ENCODE results near the gene FAM163B.

FAM163B gene

GRCh38 chr9:133615606-133616188 lies 6.5 kb upstream of the FAM163B start:
- no peak for DNase-seq

DNA sequence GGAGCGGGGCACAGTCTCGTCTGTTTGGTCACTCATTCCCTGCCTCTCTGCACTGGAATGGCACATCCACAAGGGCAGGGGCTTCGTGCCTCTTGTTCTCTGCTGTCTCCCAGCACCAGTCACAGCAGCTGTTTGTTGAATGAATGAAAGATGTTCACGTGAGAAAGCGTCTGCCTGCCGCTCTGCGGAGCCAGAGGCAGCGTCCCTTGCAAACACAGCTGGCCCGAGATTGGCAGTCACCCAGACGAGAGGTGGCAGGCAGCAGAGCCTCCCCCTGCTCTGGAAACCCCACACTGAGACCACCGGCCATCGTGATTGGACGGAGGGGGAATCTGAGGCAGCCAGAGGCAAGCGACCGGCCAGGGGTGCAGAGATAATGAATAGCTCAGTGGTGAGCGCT lies 6.0 kb upstream of the FAM163B start:
- peak; percentile 14 for DNase-seq

GRCh38 chr9:133614678-133615077 lies 5.5 kb upstream of the FAM163B start:
- no peak for DNase-seq

DNA sequence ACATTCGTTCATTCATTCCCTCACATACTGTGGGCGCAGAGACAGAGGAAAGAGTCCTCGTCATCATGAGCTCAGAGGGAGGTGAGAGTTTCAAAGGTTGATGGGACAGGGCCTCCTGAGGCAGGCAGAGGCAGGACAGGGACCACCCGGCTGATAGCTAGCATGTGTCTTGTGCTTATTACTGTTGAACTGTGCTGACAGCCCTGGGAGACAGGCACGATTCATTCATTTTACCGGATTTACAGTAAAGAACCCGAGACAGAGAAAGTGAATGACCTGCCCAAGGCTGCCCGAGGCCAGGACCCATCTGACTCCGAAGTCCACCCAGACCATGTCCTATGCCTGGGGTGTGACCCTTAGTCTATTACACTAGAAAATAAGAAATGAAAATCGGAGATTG lies 4.9 kb upstream of the FAM163B start:
- DNase-seq, result no peak

- no peak for DNase-seq
Observed at GRCh38 chr9:133613432-133613831, 4.2 kb upstream of the FAM163B start.

DNA sequence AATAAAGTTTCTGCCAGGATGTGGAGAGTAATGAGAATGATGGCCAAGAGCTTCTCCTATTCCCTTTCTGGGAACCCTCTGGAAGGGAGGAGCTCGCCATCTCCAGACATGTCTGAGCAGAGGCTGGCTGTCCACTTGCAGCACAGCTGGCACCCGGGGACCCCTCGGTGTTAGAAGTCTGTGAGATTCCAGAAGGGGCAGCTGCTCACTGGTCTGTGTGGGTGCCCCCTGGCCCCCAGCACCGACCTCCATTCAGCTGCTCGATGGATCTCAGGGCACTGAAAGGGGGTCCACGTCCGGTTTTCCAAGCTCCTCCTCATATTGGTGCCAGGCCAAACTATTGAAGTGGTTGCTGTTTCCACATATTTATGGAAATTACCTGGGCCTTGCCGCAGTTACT lies 3.6 kb upstream of the FAM163B start:
- no peak for DNase-seq

DNA sequence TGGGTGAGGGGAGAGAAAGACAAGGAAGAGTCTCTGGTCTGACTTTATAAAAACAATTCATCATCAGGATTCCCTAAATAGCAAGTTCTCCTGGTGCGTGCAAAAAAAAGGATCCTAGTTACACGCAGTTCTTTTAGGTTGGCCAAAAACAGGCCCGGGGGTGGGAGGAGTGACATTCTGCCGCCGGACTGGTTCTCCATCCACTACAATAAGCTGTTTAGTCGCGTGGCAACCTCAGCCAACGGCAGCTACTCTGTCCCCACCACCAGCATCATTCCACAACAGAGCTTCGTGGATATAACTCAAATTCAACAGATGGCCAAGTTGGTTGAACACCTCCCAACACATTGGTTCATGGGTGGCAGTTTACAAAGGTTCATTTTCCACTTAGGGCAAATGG lies 2.9 kb upstream of the FAM163B start:
- DNase-seq, result no peak

DNA sequence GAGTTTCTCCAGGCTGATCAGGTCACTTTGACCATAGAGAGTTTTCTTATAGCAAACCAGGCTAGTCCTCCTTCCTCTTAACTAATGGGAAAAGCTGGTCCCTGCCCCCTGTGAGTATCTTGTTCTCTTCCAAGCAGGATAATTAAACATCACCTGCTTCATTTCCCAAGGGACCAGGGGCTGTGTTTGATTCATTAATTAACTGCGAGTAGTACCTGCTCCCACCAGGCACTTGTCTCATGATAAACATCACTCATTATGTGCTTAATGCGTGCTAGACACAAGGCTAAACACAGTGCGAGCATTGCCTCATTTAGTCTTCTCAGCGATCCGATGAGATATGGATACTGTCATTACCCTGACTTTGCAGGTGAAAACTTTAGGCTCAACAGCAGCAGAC lies 1.7 kb upstream of the FAM163B start:
- DNase-seq, result peak; percentile 80

DNA sequence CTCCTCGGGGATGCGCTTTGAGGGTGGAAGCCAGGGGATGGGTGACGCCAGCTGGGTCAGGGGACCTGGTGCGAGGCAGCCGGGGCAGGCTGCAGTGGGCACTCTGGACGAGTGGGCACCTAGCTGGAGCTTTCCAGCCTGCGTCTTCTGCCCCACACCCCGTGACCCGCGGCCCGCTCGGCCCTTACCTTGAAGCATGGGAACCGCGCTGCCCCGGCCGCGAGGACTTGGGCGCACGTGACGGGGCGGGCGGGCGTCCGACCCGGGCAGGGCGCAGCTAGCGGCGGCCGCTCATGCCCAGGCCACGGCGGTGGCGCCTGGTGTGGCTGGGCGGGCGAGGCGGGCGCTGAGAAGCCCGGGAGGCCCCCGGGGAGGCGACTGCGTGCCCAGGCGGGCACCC lies 300 bp downstream of the FAM163B start:
- no peak for DNase-seq

DNA sequence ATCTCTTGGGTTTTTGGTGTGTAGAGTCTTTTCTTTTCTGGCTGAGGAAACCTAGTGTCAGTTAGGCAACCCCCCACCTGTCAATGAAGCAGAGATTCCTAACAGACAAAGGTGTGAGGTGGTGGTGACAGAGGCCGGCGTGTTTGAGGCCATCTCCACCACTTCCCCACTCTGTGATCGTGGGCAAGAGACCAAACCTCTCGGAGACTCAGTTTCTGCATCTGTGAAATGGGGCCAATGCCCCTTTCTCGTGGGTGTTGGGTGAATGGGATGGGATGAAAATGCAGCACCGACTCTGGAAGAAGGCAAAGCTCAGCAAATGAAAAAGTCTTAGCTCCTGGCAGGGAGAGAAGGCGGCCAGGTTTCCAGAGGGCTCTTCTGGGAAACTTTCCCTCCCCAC lies 807 bp downstream of the FAM163B start:
- DNase-seq, result no peak

- DNase-seq, result no peak
Observed at GRCh38 chr9:133607976-133608375, 1.2 kb downstream of the FAM163B start.

DNA sequence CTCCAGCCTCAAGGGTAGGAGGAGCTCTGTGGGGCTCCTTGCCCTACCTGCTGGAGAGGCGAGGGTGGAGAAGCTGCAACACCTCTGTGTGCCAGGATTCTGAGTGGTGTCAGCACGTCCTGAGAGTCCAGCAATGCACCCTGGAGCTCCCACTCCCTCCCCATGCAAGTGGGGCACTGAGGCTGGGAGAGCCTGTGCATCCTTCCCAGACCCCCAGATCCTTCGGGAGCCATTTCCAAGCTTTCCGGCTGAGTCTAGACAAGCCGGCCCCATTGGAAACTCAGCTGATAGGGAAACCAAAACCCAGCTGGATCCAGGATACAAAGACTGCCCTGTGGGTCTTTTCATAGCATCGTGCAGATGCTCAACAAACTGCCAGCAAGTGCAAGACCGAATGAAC lies 1.8 kb downstream of the FAM163B start:
- no peak for DNase-seq

DNA sequence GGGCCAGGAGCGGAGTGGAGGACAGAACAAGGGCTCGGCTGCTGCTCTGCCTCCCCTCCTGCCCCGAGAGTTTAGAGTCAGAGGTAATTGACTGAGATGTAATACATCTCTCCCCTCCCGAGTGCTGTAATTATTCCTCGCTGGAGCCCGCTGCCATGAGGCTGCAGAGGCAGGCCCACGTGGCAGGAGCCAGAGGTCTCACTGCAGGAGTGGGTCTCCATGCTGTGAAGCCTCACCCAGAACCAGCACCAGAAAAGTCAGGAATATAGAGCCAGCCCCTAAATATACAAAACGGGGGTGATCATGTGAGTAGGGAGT lies 2.5 kb downstream of the FAM163B start:
- DNase-seq, result no peak

DNA sequence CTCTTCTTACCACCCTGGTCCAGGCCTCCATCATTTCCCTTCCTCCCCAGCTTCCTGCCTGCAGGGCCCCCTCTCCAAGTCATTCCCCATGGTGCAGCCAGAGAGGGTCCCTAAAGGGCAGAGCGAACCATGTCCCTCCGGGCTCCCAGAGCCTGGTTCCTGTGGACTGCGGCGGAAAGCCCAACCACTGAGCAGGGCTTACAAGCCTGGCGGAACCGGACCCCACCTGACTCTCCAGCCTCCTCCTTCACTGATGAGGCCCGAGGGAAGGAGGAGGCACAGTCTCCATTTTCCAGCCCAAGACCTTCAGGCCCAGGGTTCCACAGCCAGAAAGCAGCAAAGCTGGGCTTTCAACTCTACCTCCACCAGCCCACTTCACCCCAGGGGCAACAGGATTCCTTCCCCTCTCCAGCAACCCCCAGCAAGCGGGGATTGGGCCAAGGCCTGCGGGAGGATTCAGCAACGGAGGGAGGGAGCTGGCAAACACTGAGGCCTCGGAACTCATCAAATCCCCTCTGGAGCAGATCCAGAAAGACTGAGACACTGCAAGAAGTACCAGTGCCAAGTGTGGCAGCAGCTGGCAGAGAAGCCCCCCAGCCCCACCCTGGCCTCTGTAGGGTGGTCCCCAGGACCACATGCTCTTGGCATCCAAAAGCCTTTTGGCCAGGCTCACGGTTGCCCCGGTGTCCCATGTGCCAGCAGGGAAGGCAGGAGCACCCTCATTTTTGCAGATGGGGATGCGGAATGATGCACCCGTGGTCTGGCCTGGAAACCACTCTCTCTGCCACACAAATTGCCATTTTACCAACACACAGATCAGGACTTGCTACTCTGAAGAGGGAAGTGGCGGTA lies 3.1 kb downstream of the FAM163B start:
- no peak for DNase-seq

- no peak for DNase-seq
Observed at GRCh38 chr9:133605446-133605845, 3.7 kb downstream of the FAM163B start.

DNA sequence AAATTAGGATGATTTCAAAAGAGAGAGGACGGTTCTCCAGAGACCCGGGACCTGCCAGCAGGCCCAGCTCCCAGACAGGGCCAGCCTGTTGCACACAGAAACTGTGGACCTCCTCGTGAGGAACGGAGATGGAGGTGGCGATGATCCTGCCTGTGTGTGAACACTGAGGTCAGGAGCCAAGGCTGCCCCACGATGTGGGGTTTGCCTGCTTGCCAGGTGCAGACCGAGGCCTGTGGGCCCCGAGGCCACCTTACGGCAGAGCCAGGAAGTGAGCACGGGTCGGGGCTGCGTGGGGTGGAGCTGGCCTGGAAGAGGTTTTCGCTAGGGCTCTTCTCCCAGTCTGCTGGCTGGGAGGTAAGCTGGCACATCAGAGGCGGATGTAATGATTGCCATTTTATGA lies 4.3 kb downstream of the FAM163B start:
- DNase-seq, result no peak

DNA sequence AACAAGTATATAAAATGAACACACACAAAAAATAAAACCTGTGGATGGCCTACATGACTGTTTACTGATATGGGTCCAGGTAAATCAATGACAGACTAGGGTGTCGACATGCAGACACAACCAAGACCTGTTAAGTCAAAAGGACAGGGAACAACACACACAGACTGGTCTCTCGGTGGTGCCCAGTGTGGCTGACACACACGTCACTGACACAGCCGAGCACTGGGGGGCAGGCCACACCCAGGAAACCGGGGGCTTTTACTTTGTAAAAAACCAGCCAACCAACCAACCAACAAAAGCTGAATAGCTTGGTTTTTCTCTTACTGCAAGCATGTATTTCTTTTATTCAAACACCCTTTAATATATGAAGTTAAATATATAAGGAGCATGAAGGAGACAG lies 5.0 kb downstream of the FAM163B start:
- no peak for DNase-seq

DNA sequence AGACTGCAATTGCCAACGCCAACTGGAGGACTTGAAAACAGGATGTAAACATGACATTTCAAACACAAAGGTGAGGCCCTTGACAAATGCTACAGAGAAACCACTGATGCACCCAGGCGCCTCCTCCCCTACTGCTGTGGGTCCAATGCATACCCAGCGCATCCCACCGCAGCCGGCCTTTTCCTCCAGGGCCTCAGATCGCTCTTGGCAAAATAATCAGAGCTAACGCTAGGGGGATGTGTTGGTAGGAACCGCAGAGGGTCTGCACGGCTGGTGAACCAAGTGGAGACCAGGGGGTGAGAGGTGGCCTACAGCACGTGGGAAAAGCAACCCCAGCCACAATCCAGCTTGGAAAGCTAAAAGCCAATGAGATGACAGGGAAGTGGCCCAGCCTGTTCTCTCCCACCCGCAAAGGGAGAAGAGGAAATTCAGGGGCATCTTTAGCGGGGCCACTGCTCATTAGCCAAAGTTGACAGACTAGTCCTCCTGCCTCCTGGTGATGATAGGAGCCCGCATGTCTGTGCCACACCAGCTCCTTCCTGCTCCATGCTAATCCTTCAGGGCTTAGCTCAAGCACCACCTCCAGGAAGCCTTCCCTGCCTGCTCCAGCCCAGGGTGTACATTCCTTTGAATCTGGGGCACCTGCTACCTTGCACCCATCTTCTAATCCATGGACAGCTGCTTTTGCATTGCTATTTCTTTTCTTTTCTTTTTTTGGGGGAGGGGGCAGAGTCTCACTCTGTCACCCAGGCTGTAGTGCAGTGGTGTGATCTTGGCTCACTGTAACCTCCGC lies 5.9 kb downstream of the FAM163B start:
- DNase-seq, result no peak

GRCh38 chr9:133602277-133602676 lies 6.9 kb downstream of the FAM163B start:
- no peak for DNase-seq

GRCh38 chr9:133601746-133602145 lies 7.4 kb downstream of the FAM163B start:
- no peak for DNase-seq

GRCh38 chr9:133600739-133601138 lies 8.4 kb downstream of the FAM163B start:
- no peak for DNase-seq

DNA sequence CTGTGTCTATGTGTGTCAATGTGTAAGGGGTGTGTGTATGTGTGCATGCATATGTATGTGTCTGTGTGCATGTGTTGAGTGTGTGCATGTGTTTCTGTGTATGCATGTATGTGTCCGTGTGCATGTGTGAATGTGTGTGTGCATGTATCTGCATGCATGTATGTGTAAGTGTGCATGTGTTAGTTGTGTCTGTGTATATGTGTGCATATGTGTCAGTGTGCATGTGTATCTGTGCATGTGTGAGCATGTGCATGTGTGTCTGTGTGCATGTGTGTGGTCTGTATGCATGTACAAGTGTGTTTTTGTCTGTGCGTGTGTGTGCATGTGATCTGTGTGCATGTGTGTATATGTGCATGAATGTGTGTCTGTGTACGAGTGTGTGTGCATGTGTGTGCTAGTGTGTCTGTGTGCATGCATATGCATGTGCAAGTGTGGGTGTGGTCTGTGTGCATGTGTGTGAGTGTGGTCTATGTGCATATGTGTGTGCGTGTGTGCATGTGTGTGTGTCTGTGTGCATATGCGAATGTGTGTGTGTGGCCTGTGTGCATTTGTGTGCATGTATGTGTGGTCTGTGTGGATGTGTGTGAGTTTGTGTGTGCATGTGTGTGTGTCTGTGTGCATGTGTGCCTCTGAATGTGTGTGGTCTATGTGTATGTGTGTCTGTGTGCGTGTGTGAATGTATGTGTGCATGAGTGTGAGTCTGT lies 9.6 kb downstream of the FAM163B start:
- DNase-seq, result no peak

DNA sequence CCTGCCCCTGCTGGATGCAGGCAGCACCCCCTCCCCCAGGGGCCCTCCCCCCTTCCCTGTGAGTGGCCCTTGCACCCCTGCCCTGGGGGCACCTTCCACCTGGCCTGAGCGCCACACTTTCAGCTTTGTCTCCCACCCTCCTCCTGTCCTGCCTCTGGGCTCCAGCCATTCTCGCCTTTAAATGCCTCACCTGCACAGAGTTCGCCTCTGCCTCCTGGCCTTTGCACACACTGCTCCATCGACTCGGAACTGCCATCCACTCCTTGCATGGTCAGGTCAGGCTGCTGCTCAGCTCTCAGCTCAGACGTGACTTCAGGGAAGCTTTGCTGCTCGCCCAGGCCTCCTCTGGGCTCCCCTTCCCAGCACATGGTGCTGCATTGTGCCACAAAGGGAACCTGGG lies 10.2 kb downstream of the FAM163B start:
- DNase-seq, result no peak
